T-cell (primary cell): Measurements from ENCODE around the gene IL36RN. TPM values are rescaled to one million over a fixed set of nuclear protein-coding genes. Genes with fewer than 3 reads are reported as not detected.
"Not testable (repeated sequence)": the region's sequence is repeated elsewhere in the genome, so short reads cannot be mapped to it uniquely, and the experiment has no call there.

Experiments used
- ATAC-seq, 4 experiments: fragments of 200-7000 bp in 3 of 4; fragments of 150-1000 bp in 1 of 4; cut with Tn5 transposase; replicated peaks in 1 of 4; 1 replicate in 3 of 4; 2 replicates in 1 of 4; pipeline ENCODE4 v1.10.0; 2021; ENCODE audit warnings: moderate library complexity in 3 of 4, mild to moderate bottlenecking in 2 of 4, moderate number of reproducible peaks in 1 of 4
- CTCF ChIA-PET, 2 donors: fragments of 300-600 bp; sonication (Branson Sonifier 250); formaldehyde crosslinking; loops; one replicate each; lab custom pipeline; 2022; ENCODE audit warnings: antibody characterized with exemption in 2 of 2; lab: Charles Lee
- POLR2A ChIA-PET, 2 donors: fragments of 300-600 bp; sonication (Branson Sonifier 250); formaldehyde crosslinking; loops; one replicate each; lab custom pipeline; 2022; ENCODE audit warnings: antibody characterized with exemption in 2 of 2; lab: Charles Lee
- DNase-seq, 35 experiments: peaks; one replicate each; pipeline versions ENCODE4 v3.0.0 to v3.0.0-alpha.2; 2013 to 2023
- H3K27ac ChIP-seq: one replicate; pipeline ENCODE4 v1.5.1; 2013; ENCODE audit warnings: low read length
- H3K27me3 ChIP-seq, 2 experiments: replicated peaks in 1 of 2; 1 replicate in 1 of 2; 2 replicates in 1 of 2; pipeline versions ENCODE4 v1.6.1 to v1.7.0; 2013; ENCODE audit warnings: low read length in 1 of 2, mixed read lengths in 1 of 2; ENCODE audit not compliant: control insufficient read depth in 2 of 2, insufficient read depth in 2 of 2; ENCODE audit errors: extremely low read depth in 1 of 2
- H3K36me3 ChIP-seq, 2 donors: 1 replicate in 1 of 2; 2 replicates in 1 of 2; pipeline versions ENCODE4 v1.6.1 to v1.7.0; 2013; ENCODE audit warnings: low read length in 1 of 2; ENCODE audit not compliant: control insufficient read depth in 2 of 2, insufficient read depth in 1 of 2; ENCODE audit errors: extremely low read depth in 1 of 2
- H3K4me1 ChIP-seq, 2 experiments: 1 replicate in 1 of 2; 2 replicates in 1 of 2; pipeline versions ENCODE4 v1.6.1 to v1.7.0; 2013; ENCODE audit warnings: low read length in 2 of 2, mixed read lengths in 1 of 2; ENCODE audit not compliant: insufficient read depth in 2 of 2, control insufficient read depth in 1 of 2; ENCODE audit errors: extremely low read depth in 1 of 2
- H3K4me3 ChIP-seq, 2 donors: 1 replicate in 1 of 2; 2 replicates in 1 of 2; pipeline versions ENCODE4 v1.5.1 to v1.7.0; 2013; ENCODE audit warnings: mild to moderate bottlenecking in 2 of 2, low read length in 1 of 2, moderate library complexity in 1 of 2; ENCODE audit not compliant: control insufficient read depth in 1 of 2; ENCODE audit errors: extremely low read depth in 1 of 2
- H3K9me3 ChIP-seq: 2 replicates; pipeline ENCODE4 v1.7.0; 2013
- H3K27ac Mint-ChIP-seq, 2 donors: one replicate each; pipeline ENCODE4 v1.8.0; 2020 to 2021; ENCODE audit warnings: mild to moderate bottlenecking in 2 of 2, mixed read lengths in 2 of 2
- H3K27me3 Mint-ChIP-seq, 2 donors: one replicate each; pipeline ENCODE4 v1.8.0; 2021 to 2022; ENCODE audit warnings: mixed read lengths in 2 of 2
- H3K36me3 Mint-ChIP-seq: one replicate; pipeline ENCODE4 v1.8.0; 2021; ENCODE audit warnings: mixed read lengths
- H3K4me1 Mint-ChIP-seq, 3 donors: one replicate each; pipeline ENCODE4 v1.8.0; 2020 to 2022; ENCODE audit warnings: mixed read lengths in 3 of 3, mild to moderate bottlenecking in 1 of 3
- H3K4me3 Mint-ChIP-seq, 3 donors: one replicate each; pipeline ENCODE4 v1.8.0; 2020 to 2022; ENCODE audit warnings: mild to moderate bottlenecking in 3 of 3, mixed read lengths in 3 of 3, moderate library complexity in 3 of 3
- H3K9me3 Mint-ChIP-seq, 3 donors: one replicate each; pipeline ENCODE4 v1.8.0; 2020 to 2022; ENCODE audit warnings: mixed read lengths in 3 of 3
- WGBS: methylation state at CpG from one replicate; pipeline ENCODE4 v1.1.5; 2013; ENCODE audit warnings: missing lambda C conversion rate; ENCODE audit not compliant: insufficient coverage; 5-methylcytosine and 5-hydroxymethylcytosine counted together
- total RNA-seq, 35 experiments: library from RNA in 6 of 35; stranded (reverse) in 6 of 35; fragments of 120-200 nt in 1 of 35; gene quantifications; one replicate each; pipeline versions ENCODE4 v1.2.1 to v1.2.4 and lab custom pipeline; 2013 to 2026

The IL36RN gene
- total RNA-seq, 5 donors from 2014 or later (not counting 1 experiment from before 2014, with no cell fraction given) = not detected

DNA sequence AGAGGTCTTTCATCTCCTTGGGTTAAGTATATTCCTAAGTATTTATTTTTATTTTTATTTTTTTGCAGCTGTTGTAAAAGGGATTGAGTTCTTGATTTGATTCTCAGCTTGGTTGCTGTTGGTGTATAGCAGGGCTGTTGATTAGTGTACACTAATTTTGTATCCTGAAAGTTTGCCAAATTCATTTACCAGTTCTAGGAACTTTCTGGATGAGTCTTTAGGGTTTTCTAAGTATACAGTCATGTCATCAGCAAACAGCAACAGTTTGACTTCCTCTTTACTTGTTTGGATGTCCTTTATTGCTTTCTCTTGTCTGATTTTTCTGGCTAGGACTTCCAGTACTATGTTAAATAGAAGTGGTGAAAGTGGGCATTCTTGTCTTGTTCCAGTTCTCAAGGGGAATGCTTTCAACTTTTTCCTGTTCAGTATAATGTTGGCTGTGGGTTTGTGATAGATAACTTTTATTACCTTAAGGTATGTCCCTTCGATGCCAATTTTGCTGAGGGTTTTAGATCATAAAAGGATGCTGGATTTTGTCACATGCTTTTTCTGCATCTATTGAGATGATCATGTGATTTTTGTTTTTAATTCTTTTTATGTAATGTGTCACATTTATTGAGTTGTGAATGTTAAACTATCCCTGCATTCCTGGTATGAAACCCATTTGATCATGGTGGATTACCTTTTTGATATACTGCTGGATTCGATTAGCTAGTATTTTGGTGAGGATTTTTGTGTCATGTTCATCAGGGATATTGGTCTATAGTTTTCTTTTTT is 38.0 kb downstream of the IL36RN start:
- H3K4me1 ChIP-seq, ATAC-seq, H3K27me3 Mint-ChIP-seq, H3K27ac ChIP-seq, H3K4me3 ChIP-seq, H3K27ac Mint-ChIP-seq, DNase-seq, POLR2A ChIA-PET, H3K36me3 Mint-ChIP-seq, H3K9me3 ChIP-seq, H3K27me3 ChIP-seq, H3K36me3 ChIP-seq, H3K4me3 Mint-ChIP-seq: not testable (repeated sequence)
- CTCF ChIA-PET = interaction anchor here in 1 of 2 donors (1.3 kb wide), 1 partner anchor 17 kb away, joined by 4 read pairs; no protein-coding TSS in a partner anchor
- peaks cover 10 to 14% (median 11%) of the 10 kb centered on the region in 3 donors for H3K9me3 Mint-ChIP-seq
- 83% methylated on average over 1 of the region's 2 CpGs for WGBS
- H3K4me1 Mint-ChIP-seq = peaks cover 11 to 12% (median 12%) of the 10 kb centered on the region in 3 donors

GRCh38 chr2:113098041-113098440 is 39.0 kb downstream of the IL36RN start:
- Mint-ChIP-seq H3K27ac (peak overlapping the region; percentile 72 to 76), H3K36me3 (peaks cover 5% of the 10 kb centered on the region), H3K4me1 (peaks cover 11 to 12% (median 12%) of the 10 kb centered on the region in 3 donors), H3K4me3 (peak overlapping the region; percentile 56 to 74 (median 74)), H3K27me3 (peaks cover 0 to 6% of the 10 kb centered on the region in 2 donors), H3K9me3 (peaks cover 10 to 17% (median 17%) of the 10 kb centered on the region in 3 donors)
- ChIA-PET CTCF (interaction anchor here (1.3 kb wide), 2 partner anchors 18 to 106 kb away, joined by 4 to 6 read pairs; no protein-coding TSS in a partner anchor), POLR2A (interaction anchor here in 1 of 2 donors (0.6 kb wide), 1 partner anchor 119 kb away, joined by 4 read pairs; no protein-coding TSS in a partner anchor)
- Histone ChIP-seq H3K4me1 (peaks cover 0 to 9% of the 10 kb centered on the region in 2 experiments), H3K9me3 (no peaks in the 10 kb centered on the region), H3K27ac (no peak overlapping the region), H3K36me3 (no peaks in the 10 kb centered on the region), H3K4me3 (peak overlapping the region in 1 of 2 donors; percentile 7), H3K27me3 (peaks cover 0 to 2% of the 10 kb centered on the region in 2 experiments)
- ATAC-seq (peak; percentile 23 to 80 (median 34)), DNase-seq (peak in 1 of 35 experiments; percentile 26)
- 58% methylated on average over 2 of the region's 4 CpGs for WGBS

DNA sequence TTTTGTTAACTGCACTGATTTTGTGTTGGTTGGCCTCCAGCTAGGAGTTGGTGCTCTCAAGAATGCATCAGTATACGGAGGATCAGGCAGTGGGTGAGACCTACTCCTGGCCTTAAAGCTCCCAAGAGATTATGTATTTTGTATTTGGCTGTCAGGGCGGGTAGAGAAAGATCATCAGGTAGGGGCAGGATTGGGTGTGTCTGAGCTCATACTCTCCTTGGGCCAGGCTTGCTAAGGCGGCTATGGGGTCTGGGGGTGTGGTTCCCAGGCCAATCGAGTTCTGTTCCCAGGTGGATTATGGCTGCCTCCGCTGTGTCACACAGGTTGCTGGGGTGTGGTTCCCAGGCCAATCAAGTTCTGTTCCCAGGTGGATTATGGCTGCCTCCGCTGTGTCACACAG is 39.5 kb downstream of the IL36RN start:
- Mint-ChIP-seq H3K27ac (peak overlapping the region; percentile 72 to 76), H3K4me1 (peaks cover 11 to 12% (median 12%) of the 10 kb centered on the region in 3 donors), H3K27me3 (peaks cover 0 to 6% of the 10 kb centered on the region in 2 donors), H3K4me3 (peak overlapping the region; percentile 56 to 74 (median 74)), H3K36me3 (peaks cover 5% of the 10 kb centered on the region), H3K9me3 (peaks cover 10 to 17% (median 17%) of the 10 kb centered on the region in 3 donors)
- Histone ChIP-seq H3K27ac (no peak overlapping the region), H3K27me3 (no peaks in the 10 kb centered on the region), H3K4me3 (peak overlapping the region in 1 of 2 donors; percentile 7), H3K4me1 (peaks cover 0 to 9% of the 10 kb centered on the region in 2 experiments), H3K9me3 (no peaks in the 10 kb centered on the region), H3K36me3 (no peaks in the 10 kb centered on the region)
- ChIA-PET CTCF (interaction anchor here (0.6 to 1.3 kb wide), 2 partner anchors 105 to 106 kb away, joined by 3 to 6 read pairs; no protein-coding TSS in a partner anchor), POLR2A (interaction anchor here in 1 of 2 donors (0.6 kb wide), 1 partner anchor 120 kb away, joined by 4 read pairs; no protein-coding TSS in a partner anchor)
- 100% methylated on average over 6 of the region's 6 CpGs for WGBS
- ATAC-seq = no peak
- DNase-seq = no peak

GRCh38 chr2:113102133-113102532 is 43.1 kb downstream of the IL36RN start:
- Mint-ChIP-seq H3K9me3 (peaks cover 4 to 12% (median 12%) of the 10 kb centered on the region in 3 donors), H3K4me3 (no peak overlapping the region), H3K27me3 (no peaks in the 10 kb centered on the region), H3K27ac (no peak overlapping the region), H3K4me1 (peaks cover 11 to 12% (median 12%) of the 10 kb centered on the region in 3 donors), H3K36me3 (peaks cover 5% of the 10 kb centered on the region)
- Histone ChIP-seq H3K27ac (no peak overlapping the region), H3K9me3 (no peaks in the 10 kb centered on the region), H3K36me3 (no peaks in the 10 kb centered on the region), H3K4me3 (no peak overlapping the region), H3K4me1 (peaks cover 0 to 9% of the 10 kb centered on the region in 2 experiments), H3K27me3 (no peaks in the 10 kb centered on the region)
- CTCF ChIA-PET = interaction anchor here (0.7 to 1.2 kb wide), 2 partner anchors 27 to 36 kb away, joined by 3 to 5 read pairs; no protein-coding TSS in a partner anchor
- POLR2A ChIA-PET = no interaction called here
- DNase-seq (no peak), ATAC-seq (no peak)
- 86% methylated on average over 2 of the region's 2 CpGs for WGBS

GRCh38 chr2:113103277-113103676 is 44.3 kb downstream of the IL36RN start:
- Mint-ChIP-seq H3K36me3 (no peaks in the 10 kb centered on the region), H3K4me3 (no peak overlapping the region), H3K27me3 (peaks cover 0 to under 1% of the 10 kb centered on the region in 2 donors), H3K4me1 (peaks cover 3% of the 10 kb centered on the region in 3 donors), H3K27ac (no peak overlapping the region), H3K9me3 (peaks cover 0 to 6% (median 3%) of the 10 kb centered on the region in 3 donors)
- Histone ChIP-seq H3K4me3 (no peak overlapping the region), H3K9me3 (no peaks in the 10 kb centered on the region), H3K4me1 (peaks cover 0 to 6% of the 10 kb centered on the region in 2 experiments), H3K27me3 (no peaks in the 10 kb centered on the region), H3K27ac (no peak overlapping the region), H3K36me3 (no peaks in the 10 kb centered on the region)
- 100% methylated on average over 1 of the region's 4 CpGs for WGBS
- no peak for DNase-seq
- CTCF ChIA-PET = interaction anchor here in 1 of 2 donors (0.7 kb wide), 1 partner anchor 12 kb away, joined by 3 read pairs; no protein-coding TSS in a partner anchor
- POLR2A ChIA-PET = interaction anchor here in 1 of 2 donors (0.7 kb wide), 1 partner anchor 335 kb away, joined by 3 read pairs; no protein-coding TSS in a partner anchor
- no peak for ATAC-seq

DNA sequence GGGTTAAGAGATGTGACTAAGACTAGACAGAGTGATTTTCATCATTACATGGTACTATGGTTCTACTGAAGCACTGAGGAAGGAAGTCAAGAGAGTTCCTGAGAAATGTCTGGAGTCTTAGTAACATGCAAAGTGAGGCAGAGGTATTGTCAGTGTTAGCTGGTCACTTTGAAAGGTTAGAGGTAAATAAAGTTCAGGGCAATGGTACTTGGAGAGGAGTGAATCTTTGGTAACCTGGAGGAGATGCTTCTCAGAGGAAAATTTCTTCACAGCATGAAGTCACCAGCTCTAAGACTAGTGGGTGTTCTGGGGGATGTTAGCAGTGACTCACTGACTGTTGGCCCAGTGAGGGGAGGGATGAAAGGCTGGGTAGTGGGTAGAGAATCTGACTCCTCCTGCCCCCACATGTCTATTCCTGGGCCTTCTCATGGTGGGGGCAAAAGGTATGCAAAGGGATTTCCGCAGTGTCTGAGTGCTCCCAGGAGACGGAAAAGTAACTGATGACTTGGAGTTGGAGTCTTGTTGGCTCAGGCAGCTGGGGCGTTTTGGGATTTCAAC is 45.1 kb downstream of the IL36RN start:
- H3K36me3 Mint-ChIP-seq = no peaks in the 10 kb centered on the region
- no peak overlapping the region for H3K27ac Mint-ChIP-seq
- H3K27me3 Mint-ChIP-seq = peaks cover 0 to 6% of the 10 kb centered on the region in 2 donors
- H3K9me3 ChIP-seq = no peaks in the 10 kb centered on the region
- ChIA-PET CTCF (interaction anchor here in 1 of 2 donors (0.7 kb wide), 1 partner anchor 13 kb away, joined by 3 read pairs; no protein-coding TSS in a partner anchor), POLR2A (interaction anchor here in 1 of 2 donors (0.7 kb wide), 1 partner anchor 336 kb away, joined by 3 read pairs; no protein-coding TSS in a partner anchor)
- no peak overlapping the region for H3K4me3 Mint-ChIP-seq
- no peaks in the 10 kb centered on the region for H3K4me1 Mint-ChIP-seq
- H3K27ac ChIP-seq = no peak overlapping the region
- H3K4me1 ChIP-seq = no peaks in the 10 kb centered on the region
- no peaks in the 10 kb centered on the region for H3K36me3 ChIP-seq
- ATAC-seq = no peak
- H3K9me3 Mint-ChIP-seq = peaks cover 0 to 6% (median 3%) of the 10 kb centered on the region in 3 donors
- DNase-seq = no peak
- 80% methylated on average over 1 of the region's 3 CpGs for WGBS
- H3K27me3 ChIP-seq = no peaks in the 10 kb centered on the region
- no peak overlapping the region for H3K4me3 ChIP-seq
